Epithelial cell of proximal tubule (primary cell): Measurements from ENCODE around the gene HIRA. TPM values are rescaled to one million over a fixed set of nuclear protein-coding genes. Genes with fewer than 3 reads are reported as not detected.

ENCODE experiments used
- DNase-seq: peaks from one replicate; pipeline ENCODE4 v3.0.0-alpha.2; 2011; ENCODE audit warnings: low read depth
- H3K4me3 ChIP-seq: 2 replicates; pipeline ENCODE4 v1.5.1; 2011; ENCODE audit warnings: low read depth, mild to moderate bottlenecking, low read length
- CTCF ChIP-seq: conservative IDR thresholded peaks from 2 replicates; pipeline ENCODE4 v1.5.1; 2012; ENCODE audit warnings: low read depth, mild to moderate bottlenecking, low read length
- total RNA-seq: library from RNA; depleted of rRNA; stranded (reverse); fragments of >200 nt; gene quantifications from 2 replicates; pipeline ENCODE4 v1.2.3, GENCODE V29; 2015

Gene HIRA
- total RNA-seq, 1 donor from 2014 or later: 13.3 TPM

DNA sequence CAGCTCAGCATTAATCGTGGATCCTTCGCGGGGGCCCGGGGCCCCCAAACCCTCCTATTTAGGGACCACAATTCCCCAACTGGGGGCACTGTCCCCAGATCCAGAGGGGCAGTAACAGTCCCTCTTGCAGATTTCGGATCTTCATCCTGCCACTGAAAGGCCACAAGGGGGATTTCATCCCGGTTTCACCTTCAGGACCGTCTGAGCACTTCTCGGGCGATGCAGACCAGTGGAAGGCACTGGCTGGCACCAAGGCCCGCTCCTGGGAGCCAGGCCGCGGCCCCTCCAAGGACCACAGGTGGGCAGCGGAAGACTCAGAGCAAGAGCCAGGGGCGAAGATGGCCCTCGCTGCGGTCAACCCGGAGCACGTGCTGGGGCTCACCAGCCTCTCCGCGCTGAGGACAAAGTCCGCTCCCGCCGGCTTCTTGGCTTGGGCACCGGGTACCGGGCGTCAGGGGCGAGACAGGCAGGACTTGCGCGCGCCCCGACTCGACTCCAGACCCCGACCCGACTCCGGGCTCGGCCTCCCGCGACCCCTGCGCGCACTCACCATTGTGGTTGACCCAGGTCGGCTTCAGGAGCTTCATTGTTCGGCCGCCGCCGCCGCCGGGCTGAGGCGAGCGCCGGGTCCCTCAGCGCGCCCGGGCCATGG lies 517 bp downstream of the HIRA start:
- H3K4me3 ChIP-seq: peak overlapping the region; percentile 77
- peak; percentile 33 for TF ChIP-seq CTCF
- no peak for DNase-seq

- H3K4me3 ChIP-seq: peak overlapping the region; percentile 77
- no peak for TF ChIP-seq CTCF
- no peak for DNase-seq
Measured at GRCh38 chr22:19429950-19430889, 1.3 kb downstream of the HIRA start.

DNA sequence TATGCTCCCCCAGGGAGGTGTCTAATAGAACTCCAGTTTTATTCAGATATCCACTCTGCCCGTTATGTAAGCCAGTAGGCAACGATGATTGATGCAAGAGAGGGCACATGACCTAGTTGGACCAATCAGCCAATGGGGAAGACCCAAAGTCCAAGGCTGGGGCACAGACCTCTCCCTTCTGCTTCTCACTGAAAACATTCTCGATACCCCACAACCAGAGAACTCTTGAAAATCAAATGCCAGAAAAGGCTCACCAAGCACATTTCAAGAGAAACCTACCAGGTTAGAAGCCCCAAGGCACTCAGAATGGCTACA lies 7.4 kb downstream of the HIRA start:
- no peak for TF ChIP-seq CTCF
- H3K4me3 ChIP-seq: no peak overlapping the region

GRCh38 chr22:19422440-19423301 lies 8.9 kb downstream of the HIRA start:
- DNase-seq: no peak
- H3K4me3 ChIP-seq: no peak overlapping the region
- TF ChIP-seq CTCF: no peak

More for the DNA sequence above, 7.4 kb downstream of the HIRA start:
- no peak for DNase-seq

DNA sequence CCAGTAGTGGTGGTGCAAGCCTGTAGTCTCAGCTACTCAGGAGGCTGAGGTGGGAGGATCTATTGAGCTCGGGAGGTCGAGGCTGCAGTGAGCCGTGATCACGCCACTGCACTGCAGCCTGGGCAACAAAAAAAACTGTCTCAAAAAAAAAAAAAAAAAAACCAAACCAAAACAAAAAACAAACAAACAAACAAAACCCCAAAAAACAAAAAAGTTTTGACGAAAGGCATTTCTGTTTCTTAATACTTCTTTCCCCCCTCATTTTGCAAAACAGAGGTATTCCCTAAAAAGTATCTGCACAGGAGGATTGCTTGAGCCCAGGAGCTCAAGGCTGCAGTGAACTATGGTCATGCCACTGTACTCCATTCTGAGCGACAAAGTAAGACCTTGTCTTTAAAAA lies 11.2 kb downstream of the HIRA start:
- no peak for DNase-seq
- H3K4me3 ChIP-seq: no peak overlapping the region
- TF ChIP-seq CTCF: no peak

- H3K4me3 ChIP-seq: no peak overlapping the region
- no peak for TF ChIP-seq CTCF
- DNase-seq: no peak
Measured at GRCh38 chr22:19419464-19420178, 11.9 kb downstream of the HIRA start.
